Measurements from ENCODE around the gene CD300A.
A peak's percentile ranks its signal among the peaks of the same experiment; 100 is the strongest.

CD300A gene

GRCh38 chr17:74522381-74523105 lies 56.1 kb downstream of the CD300A start:
- no peak for DNase-seq

DNA sequence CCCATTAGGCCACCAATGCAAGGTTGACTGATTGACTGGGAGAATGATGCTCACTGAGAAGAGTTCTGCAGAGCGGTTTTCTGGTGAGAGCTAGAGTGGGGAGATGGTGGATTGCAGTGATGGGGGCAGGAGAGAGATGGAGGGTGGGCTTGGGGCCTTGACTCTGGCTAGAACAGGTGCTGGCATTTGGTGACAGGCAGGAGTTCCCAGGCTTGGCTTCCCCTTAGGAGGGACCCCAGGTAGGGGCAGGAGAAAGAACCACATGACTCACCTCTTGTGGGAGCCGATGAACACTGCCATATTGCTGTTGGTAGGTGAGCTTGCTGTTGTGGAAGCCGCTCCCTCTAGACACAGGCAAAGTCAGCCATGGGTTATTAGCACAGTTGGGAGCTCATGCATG lies 56.9 kb downstream of the CD300A start:
- DNase-seq, result no peak

- peak; percentile 71 to 81 for DNase-seq
Observed at GRCh38 chr17:74524653-74525464, 58.4 kb downstream of the CD300A start.

DNA sequence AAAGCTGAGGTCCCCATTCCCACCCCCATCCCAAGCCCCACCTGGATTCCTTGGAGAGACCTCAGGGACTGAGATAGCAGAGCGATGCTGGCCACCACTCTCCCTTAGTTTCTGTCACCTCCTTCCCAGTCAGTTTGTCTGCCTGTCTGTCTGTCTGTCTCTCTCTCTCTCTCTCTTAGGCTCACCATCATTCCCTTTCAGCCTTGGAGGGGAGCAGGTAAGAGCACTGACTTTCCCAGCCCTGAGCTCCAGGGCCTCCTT lies 59.0 kb downstream of the CD300A start:
- DNase-seq, result no peak

DNA sequence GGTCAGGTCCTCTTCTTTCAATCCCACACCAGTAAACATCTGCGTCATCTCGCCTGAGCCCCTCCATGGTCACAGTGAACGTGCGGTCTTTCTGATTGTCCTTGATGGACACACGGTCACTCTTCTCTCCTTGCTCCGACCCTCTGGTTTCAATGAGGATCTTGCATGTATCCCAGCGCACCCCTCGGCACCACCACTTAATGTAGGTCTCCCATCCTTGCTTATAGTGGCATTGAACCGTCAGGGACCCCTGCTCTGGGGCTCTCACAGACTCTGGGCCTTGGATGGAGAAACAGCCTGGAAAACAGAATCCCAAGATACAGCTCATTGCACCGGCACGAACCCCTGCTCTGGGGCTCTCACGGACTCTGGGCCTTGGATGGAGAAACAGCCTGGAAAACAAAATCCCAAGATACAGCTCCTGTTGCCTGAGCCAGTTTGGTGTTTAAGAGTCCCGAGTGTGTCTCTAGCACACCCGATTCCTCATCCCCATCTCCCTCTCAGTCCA lies 59.4 kb downstream of the CD300A start:
- DNase-seq, result no peak

- no peak for DNase-seq
Observed at GRCh38 chr17:74526681-74527080, 60.2 kb downstream of the CD300A start.

DNA sequence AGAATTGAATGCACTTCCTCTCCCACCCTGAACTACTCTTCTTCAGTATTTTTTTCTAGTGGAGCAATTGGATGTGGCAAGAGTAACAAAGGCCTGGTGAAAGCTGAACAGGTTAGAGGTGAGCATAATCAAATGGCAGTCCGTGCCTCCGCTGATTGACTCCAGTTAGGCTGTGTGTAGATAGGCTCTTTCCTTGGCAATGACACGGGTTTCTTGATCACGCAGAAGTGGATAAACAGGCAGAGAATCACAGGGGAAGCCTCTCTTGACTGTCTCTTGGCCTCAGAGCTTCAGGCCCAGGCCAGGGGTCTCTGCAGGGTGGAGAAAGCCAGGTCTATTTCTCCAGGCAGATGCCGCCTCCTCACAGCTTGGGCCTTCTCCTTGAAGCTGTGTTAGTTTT lies 60.6 kb downstream of the CD300A start:
- no peak for DNase-seq

DNA sequence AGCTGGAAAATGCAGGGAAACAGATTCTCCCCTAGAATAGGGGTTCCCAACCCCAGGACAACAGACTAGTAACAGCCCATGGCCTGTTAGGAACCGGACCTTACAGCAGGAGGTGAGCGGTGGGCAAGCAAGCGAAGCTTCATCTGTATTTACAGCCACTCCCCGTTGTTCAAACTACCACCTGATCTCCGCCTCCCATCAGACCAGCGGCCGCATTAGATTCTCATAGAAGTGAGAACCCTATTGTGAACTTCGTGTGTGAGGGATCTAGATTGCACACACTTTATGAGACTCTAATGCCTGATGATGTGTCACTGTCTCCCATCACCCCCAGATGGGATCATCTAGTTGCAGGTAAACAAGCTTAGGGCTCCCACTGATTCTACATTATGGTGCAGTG lies 61.3 kb downstream of the CD300A start:
- DNase-seq, result no peak

DNA sequence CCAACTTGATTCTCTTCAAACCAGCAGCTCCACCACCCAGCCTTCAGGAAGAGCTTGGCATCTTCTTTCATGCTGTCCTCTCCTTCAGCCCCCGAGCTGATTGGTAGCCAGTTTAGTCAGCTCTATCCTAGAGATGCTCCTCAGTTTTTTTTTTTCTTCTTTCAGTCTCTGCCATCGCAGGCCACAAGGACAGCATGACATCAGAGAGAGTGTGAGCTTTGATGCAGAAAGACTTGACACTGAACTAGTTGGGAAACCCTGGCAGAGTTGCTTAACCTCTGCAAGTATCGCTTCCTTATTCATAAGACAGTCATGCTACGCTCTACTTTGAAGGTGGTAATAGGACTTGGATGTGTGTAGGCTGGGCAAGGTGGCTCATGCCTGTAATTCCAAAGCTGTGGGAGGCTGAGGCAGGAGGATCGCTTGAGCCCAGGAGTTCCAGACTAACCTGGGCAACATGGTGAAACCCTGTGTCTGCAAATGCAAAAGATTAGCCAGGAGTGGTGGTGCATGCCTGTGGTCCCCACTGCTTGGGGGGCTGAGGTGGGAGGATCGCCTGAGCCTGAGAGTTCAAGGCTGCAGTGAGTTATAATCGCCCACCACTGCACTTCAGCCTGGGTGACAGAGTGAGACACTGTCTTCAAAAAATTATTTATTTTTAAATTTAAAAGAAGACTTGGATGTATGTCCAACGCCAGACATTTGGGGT lies 62.2 kb downstream of the CD300A start:
- peak; percentile 96 to 99 for DNase-seq

GRCh38 chr17:74529243-74529642 lies 62.8 kb downstream of the CD300A start:
- DNase-seq, result no peak

DNA sequence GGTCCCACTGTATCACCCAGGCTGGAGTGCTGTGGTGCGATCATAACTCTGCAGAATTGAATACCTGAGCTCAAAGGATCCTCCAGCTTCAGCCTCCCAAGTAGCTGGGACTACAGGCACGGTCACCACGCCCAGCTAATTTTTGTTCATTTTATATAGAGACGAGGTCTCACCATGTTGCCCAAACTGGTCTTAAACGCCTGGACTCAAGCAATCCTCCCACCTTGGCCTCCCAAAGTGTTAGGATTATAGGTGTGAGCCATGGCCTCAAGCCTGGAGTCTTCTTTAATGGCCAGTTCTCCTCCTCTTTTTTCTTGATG lies 64.4 kb downstream of the CD300A start:
- DNase-seq, result no peak

- DNase-seq, result peak; percentile 39 to 50
Observed at GRCh38 chr17:74531231-74531761, 64.9 kb downstream of the CD300A start, which contains the start of gene CD300LB. Gene CD300LB (minus strand): TSS chr17:74531475. CDS start chr17:74531350, 125 bp downstream.

GRCh38 chr17:74532115-74532514 lies 65.7 kb downstream of the CD300A start:
- DNase-seq, result peak; percentile 95 to 98
